ENCODE results near the gene SLC22A4.

DNA sequence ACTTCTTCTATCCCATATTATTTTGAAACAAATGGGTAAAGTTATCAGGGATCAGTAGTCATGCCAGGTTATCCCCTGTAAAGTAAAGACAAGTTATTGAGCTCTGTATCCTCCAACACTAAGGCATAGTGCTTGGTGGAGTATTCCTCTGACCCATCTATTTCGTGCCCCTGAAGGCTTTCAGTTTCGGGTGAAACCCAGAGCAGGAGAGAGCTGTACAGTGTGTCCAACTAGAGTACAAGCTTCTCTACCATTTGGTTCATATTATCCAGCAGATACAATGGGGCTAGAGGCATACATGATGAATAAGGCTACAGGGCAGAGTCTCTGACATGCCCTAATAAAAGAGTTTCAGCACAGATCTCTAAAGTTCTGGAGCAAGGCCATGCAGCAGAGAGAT is 3.2 kb upstream of the SLC22A4 start:
- TF ChIP-seq CTCF (IDR thresholded peaks at IDR 0.05), result no peak
- no peak for TF ChIP-seq POLR2AphosphoS5 (IDR thresholded peaks at IDR 0.05)
- no peak for TF ChIP-seq POLR2A (IDR thresholded peaks at IDR 0.05)
- TF ChIP-seq EP300 (IDR thresholded peaks at IDR 0.05), result no peak
